HepG2 (cell line): Measurements from ENCODE around the gene ACP5.

Experiments
- CEBPB ChIP-seq: IDR thresholded peaks from 2 replicates; pipeline ENCODE4 v1.6.1; 2011; ENCODE audit warnings: low read depth, low read length, improper control_type of control experiment, borderline replicate concordance
- GTF2F1 ChIP-seq: fragments of 150-350 bp; IDR thresholded peaks from 2 replicates; pipeline ENCODE4 v1.6.1; 2014; ENCODE audit warnings: low read length
- MAX ChIP-seq: IDR thresholded peaks from 2 replicates; pipeline ENCODE4 v1.6.1; 2012; ENCODE audit warnings: inconsistent platforms
- NR2F1 ChIP-seq, 2 experiments: fragments of 450-650 bp in 1 of 2; formaldehyde crosslinking in 1 of 2; IDR thresholded peaks; 2 replicates each; pipeline versions ENCODE4 v1.5.0 to v1.6.1; 2016 to 2020; ENCODE audit warnings: mild to moderate bottlenecking in 1 of 2, missing compliant biosample characterization in 1 of 2, missing genetic modification reagents in 1 of 2, moderate library complexity in 1 of 2

- TF ChIP-seq NR2F1 (CRISPR knock-in tag; IDR thresholded peaks at IDR 0.05) (no peak), CEBPB (no peak), GTF2F1 (no peak), MAX (no peak)
Observed at GRCh38 chr19:11539495-11540365, 37.7 kb downstream of the ACP5 start.
